ENCODE results near the gene MSI2.

Gene MSI2

DNA sequence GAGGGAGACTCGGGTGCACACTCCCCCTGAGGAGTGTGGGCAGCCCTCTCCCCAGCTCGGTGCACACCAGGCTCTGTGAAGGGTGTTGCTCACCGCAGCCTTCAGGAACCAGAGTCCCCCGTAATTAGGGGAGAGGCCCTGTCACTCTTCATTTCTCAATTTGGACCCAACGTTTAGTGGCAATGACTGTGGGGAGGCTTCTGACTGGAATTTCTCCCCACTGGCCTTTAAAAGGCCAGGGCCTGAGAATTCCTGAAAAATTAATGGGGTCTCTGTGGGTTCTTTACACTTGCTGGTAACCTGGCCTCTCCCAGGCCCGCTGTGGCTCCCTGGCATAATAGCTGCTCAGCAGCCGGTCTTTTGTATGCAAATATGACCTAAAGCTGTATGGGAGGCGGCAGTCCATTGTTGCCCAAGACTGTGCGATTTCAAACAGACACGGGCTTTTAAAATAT is 209.7 kb downstream of the MSI2 start:
- DNase-seq = no peak

DNA sequence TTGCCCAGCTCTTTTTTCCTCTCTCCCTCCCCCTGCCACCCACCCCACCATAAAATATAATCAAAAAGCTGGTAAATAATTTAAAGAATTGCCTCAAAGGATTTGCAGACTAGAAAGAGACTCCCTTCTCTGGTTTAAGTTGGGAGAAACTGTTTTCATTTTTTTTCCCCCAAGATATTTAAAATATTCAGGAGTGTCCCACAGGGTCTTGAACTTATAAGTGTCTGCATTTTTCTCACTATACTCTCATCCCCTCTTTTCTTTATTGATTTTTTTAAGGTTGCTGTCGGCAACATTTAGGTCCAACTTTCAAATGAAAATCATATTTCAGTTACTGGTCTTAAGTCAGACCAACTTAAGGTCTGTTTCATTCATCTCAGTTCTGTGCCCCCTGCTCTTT is 210.2 kb downstream of the MSI2 start:
- no peak for DNase-seq

DNA sequence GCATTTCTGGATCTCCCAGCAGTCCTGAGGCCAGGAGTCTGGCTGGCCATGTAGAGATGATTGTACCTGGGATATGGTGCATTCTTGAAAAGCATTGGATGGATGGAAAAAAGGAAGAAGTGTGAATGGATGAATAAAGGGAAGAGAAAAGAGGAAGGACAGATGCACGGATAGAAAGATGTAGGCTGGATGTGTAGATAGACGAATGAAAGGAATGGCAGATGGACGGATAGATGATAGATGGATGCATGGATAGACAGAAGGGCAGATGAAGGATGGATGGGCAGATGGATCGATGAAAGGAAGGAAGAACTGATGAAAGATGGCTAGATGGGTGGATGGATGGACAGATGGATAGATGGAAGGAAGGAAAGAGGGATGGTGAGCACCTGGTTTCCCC is 210.9 kb downstream of the MSI2 start:
- DNase-seq = no peak

DNA sequence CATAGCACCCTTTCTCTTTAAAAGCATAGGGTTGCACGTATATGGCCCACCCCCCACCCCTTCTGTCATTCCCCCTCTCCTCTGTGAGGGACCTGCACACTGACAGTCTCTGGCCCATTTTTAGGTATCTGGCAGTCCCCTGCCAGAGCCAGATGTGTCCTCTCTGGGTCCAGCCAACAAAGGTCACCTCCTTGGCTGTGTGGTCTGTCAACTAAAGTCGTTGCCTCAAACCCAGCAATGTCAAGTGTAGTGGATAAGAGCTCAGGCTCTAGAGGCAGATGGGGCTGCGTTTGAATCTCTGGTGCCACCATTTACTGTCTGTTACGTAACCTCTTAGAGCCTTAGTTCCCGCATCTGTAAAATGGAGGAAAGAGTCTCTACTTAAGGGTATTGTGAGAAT is 211.5 kb downstream of the MSI2 start:
- DNase-seq = no peak

GRCh38 chr17:57468932-57469775 is 212.8 kb downstream of the MSI2 start:
- peak; percentile 34 for DNase-seq

- DNase-seq = no peak
Observed at GRCh38 chr17:57470906-57471305, 214.6 kb downstream of the MSI2 start.

- DNase-seq = no peak
Observed at GRCh38 chr17:57471868-57472368, 215.6 kb downstream of the MSI2 start.

DNA sequence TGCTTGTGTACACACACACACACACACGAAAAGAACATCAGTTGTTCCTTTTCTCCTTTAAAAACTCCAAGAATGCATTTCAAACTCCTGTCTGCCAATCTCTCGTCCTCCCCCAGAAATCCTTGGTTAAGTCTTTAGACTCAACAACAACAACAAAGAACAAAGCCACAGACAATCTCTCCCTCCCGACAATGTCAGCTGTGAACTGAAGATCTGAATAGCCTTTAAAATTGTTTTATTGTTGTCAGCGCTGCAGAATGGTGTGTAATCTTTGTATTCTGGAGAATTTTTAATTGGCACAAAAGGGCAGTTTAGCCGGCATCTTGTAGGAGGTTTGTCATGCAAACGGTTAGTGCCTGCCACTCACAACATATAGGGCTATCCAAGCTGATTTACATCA is 219.5 kb downstream of the MSI2 start:
- no peak for DNase-seq

- no peak for DNase-seq
Observed at GRCh38 chr17:57477522-57478362, 221.4 kb downstream of the MSI2 start.

- DNase-seq = no peak
Observed at GRCh38 chr17:57478478-57479250, 222.3 kb downstream of the MSI2 start.

DNA sequence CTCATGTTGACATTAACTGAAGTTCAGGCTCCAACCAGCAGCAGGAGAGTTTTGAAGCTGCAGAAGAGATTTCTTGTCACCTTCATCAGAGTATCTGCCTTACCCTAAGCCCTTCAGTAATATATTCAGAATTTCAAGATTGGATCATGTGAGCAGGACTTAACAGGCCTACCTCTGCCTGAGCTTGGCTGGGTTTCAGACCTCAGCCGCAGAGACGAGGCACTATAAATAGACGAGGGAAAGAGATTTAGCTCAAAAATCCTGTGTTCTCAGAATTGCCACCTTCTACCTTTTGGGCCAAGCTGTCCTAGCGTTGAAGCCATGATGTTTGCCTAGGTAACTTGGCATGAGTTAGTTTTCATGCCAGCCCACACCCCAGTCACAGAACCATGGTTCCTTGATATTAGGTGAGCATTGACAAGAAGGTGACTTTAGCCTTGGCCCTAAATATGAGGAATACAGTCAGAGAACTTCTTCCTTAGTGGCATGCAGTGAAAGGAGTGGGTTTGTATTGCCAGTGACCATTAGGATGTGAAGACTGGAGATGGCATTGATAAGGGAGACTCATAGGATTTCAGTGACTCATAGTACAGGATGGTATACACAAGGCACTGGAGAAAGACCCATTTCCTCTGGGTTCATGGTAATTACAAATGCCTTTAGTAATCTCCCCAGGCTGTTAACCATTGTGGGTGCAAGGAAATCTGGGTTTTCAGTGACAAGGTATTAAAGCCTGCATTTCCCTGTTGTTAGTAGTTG is 224.3 kb downstream of the MSI2 start:
- no peak for DNase-seq

DNA sequence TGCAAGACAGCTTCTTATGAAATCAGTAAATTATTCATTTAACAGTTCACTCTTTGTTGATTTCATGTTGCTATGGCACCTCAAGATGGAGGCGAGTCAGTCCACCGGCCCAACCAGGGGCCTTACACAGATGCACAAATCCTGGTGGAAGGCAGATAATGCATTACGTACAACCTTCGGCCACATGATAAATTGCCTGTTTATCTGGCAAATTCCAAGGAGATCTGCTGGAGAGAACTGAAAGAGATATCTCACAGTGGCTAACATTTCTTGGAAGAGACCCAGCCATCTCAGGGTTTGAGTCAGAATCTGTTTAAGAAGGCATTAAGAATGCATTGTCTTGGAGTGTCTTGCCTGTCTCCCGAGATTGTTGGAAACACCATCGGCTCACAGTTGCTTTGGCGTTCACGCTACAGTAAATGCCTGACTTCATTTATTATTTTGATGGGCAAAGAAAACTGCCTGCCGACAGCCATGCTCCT is 225.6 kb downstream of the MSI2 start:
- DNase-seq = no peak

GRCh38 chr17:57482657-57483056 is 226.3 kb downstream of the MSI2 start:
- no peak for DNase-seq

DNA sequence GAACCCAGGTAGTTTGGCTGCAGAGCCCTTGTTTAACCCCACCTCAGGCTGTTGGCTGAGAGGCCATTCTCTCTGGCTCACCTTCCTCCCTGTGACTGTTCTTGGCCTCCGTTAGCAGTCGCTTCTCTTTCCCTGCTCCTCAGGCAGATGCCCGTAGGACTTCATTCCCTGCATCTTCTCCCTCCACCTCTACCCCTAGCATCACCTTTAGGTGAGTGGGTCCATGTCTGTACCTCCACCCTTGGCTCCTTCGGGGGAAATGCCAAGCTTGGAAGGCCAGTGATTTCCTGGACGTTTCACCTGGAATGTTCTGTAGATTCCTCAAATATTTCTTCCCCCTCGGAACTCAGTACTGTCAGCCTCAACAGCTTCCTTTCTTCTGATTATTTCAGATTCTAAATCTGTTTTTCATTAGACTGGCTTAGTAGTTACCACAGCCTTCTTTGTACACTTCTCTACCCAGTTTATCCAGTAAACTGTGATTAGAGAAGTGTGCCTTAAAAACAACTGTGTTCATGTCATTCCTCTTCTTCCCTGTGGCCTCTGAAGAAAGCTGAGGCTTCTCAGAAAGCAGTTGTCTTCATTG is 227.9 kb downstream of the MSI2 start:
- DNase-seq = no peak

- DNase-seq = no peak
Observed at GRCh38 chr17:57484826-57485565, 228.7 kb downstream of the MSI2 start.

- DNase-seq = no peak
Observed at GRCh38 chr17:57485566-57485865, 229.2 kb downstream of the MSI2 start.

GRCh38 chr17:57485916-57486881 is 229.9 kb downstream of the MSI2 start:
- DNase-seq = no peak

DNA sequence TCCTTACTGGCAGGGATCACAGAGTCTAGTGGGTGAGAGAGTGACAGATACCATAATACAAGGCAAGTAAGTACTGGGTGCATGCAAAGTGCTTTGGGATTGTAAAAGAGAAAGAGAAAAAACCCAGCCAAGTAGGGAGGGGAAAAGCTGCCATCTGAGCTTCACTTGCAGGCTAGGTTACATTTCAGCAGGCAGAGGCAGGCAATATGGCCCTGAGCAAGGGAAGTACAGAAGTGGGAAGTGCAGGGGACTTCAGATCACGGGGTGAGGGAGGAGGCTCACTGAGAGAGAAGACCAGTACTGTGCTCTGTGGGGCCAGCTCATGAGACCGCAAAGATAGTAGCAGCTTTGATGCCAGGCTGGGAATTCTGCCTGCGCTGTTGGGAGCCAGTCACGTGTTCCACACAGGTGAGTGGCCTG is 230.6 kb downstream of the MSI2 start:
- no peak for DNase-seq

DNA sequence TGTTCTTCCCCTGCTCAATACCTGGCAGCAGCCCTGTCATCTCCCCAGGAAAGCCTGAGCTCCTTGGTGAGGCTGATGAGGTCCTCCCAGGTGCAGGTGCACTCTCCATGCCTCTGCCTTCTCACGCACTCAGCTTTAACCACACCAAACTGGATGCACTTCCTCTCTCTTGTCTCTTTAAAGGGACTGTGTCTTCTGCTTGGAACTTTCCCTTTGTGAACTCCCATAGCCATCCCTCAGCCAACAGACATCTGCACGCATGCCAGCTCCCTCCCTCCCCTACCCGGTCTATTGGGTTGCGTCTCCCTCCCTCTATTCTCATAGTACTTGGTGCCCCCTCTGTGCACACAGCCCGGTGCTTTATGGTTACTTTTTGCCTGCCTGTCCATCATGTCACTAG is 231.2 kb downstream of the MSI2 start:
- DNase-seq = no peak

DNA sequence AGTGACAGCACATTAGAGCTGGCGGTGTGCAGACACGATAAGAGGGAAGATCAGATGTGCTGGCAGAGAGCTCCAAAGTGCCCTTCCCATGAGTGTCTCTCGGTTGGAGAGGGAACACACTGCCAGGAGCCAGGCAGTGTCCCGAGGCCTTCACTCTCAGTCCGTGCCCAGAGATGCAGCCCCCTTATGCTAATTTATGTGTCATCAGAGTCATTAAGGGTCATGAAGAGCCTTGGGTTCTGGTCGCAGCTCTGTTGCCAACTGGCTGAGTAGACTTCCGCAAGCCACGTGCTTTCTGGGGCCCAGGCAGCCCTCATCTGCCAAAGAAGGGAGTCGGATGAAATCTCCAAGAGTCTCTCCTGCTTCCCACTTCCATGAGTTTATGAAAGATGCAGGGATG is 232.5 kb downstream of the MSI2 start:
- no peak for DNase-seq
